NCI-H2196 treated with DMSO at 0.1 percent for 48 hours (cell line): ENCODE results near the gene NMNAT1.
"Not testable (repeated sequence)": the region's sequence is repeated elsewhere in the genome, so short reads cannot be mapped to it uniquely, and the experiment has no call there.

Source experiments
- DNase-seq: peaks from one replicate; lab custom pipeline; 2025; ENCODE audit not compliant: unreplicated experiment; lab: John Stamatoyannopoulos, UW

Gene NMNAT1

DNA sequence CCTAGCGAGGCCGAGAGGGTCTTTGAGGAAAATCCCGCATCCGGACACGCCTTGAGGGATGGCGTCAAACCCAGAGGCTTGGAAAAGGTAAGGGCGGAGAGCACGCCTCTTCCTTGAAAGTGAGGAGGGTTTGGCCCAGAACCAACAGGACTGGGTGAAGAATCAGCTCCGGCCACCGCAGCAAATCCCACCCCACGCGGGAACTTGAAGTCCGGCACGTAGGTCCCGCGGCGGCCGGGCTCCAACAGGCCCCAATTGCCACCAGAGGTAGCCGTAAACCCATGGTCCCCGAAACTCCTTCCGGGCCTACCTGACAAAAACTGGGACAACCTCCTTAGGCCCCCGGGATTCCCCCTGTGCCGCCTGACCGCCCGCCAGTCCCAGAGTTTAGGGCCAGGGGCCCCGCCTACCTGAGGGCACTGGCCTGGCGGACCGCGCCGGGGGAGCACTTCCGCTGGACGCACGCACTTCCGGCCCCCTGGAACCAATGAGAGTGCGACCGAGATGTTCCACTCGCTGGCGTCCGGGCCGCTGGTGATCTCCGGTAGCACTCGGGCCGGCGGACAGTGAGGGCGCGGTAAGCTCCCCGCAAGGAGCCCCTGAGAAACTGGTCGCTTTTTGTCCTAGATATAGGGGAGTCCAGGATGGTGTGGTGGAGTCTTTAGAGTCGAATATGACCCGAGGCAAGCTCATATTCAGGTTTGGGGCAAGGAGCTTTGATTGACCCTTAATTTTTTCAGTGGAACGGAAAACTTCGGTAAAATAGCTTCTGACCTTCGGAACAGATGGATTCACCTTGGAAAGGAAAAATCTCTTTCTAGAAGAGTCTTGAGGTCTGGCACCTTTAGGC is at the start of gene NMNAT1, which contains the start of gene LZIC:
Gene NMNAT1 (plus strand): TSS at position 537 of the 850 bp plus-strand sequence. CDS start 28,599 bp downstream, outside the sequence.
Gene LZIC (minus strand): TSS at position 453 of the 850 bp plus-strand sequence. CDS start 6,772 bp downstream, outside the sequence.
- DNase-seq, result peak; percentile 87

DNA sequence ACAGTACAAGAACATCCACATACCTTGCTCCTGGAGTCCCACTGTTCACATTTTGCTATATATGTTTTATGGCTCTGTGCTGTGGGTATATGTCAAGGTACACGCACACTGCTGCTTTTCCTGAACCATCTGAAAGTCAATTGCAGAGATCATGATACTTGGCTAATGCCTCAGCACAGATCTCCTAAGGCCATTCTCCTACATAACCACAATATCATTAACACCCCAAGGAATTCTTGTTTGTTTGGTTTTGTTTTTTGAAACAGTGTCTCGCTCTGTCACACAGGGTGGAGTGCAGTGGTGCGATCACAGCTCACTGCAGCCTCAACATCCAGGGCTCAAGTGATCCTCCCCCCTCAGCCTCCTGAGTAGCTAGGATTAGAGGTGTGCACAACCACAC is 49.2 kb upstream of the NMNAT1 start:
- no peak for DNase-seq

DNA sequence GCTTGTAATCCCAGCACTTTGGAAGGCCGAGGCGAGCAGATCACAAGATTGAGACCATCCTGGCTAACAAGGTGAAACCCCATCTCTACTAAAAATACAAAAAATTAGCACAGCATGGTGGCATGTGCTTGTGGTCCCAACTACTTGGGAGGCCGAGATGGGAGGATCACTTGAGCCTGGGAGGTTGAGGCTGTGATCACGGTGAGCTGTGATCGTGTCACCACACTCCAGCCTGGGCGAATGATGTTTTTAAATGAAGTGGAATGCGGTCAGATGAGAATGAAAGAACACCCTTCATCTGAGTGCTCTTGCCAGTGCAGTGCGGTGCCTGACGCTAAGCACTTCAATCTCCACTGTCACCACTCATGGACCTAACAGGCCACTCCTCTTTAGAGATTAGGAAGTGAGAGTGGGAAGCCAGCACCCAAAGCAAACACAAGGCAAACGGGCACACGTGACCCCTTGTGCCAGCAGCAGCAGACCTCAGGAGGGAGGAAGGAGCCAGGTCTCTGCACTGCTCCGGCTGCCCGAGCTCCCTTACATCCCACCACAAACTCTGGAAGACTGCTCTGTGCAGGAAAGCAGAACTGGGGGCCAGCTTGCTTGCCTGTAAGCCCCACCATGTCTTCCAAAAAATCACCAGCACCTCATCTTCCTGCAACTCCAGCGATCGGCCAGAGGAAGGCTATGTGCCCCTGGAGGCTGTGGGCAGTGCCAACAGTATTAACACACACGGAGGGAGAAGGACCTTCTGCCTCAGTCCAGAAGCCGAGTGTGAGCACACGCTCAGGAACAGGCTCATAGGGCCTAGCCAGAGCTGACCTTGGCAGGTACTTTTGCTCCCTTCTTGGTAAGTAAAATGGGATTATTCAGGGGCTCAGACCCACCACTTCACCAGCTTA is 42.9 kb upstream of the NMNAT1 start:
- DNase-seq, result peak; percentile 86

DNA sequence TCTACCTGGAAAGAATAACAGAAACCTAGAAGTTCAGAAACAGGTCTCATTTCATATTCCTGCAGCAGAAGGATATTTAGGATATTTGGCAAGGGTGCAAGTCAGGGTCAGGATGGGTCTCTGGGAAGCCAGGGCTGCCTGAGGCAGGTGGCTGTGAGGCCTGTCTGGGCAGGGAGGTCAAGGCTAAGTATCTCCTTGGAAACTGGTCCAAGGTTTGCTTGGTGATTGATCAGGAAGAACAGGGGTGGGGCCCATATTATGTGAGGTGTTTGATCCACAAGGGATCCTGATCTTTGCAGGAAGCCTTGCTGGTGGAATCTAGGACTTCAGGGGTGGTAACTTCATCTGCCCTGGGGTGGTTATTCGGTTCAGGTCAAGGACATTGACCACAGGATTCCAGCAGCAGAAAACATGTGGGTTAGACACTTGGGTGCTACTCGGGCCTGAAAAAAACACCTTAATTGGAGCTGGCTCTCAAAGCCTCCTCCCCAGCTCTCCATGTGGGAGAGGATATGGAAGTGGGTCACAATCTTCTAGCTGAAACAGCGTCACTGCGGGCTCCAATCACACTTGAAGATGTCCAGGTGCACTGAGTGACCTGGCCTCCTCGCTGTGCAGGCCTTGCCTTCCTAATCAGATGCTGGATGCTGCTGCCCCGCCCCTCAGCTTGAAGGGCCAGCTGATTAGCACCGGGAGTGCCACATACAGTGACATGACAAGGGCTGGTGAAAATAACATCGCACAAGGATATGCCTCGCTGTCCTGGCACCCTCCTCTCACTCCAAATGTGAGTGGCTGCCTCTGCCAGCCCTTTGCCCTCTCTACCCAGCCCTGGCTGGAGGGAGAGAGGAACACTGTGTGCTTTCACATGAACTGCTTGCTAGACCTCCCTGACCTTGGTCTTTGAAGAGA is 41.9 kb upstream of the NMNAT1 start:
- no peak for DNase-seq

DNA sequence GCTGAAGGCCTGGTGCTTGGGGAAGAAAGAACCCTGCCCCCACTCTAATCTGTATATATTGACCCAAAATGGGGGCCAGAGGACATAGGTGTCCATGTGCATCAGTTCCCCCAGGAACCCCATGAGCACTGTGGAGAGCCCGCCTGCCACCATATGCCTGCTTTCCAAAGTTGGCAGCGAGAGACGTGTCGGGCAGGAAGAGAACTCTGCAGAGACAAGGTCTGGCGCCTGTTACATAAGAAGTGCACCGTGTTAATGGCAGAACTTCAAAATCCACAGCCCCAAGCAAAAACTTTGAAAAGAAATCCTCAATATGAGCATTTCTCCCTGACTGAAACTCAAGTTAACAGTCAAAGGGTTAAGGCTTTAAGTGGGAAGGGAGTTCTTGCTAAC is 41.2 kb upstream of the NMNAT1 start:
- no peak for DNase-seq

DNA sequence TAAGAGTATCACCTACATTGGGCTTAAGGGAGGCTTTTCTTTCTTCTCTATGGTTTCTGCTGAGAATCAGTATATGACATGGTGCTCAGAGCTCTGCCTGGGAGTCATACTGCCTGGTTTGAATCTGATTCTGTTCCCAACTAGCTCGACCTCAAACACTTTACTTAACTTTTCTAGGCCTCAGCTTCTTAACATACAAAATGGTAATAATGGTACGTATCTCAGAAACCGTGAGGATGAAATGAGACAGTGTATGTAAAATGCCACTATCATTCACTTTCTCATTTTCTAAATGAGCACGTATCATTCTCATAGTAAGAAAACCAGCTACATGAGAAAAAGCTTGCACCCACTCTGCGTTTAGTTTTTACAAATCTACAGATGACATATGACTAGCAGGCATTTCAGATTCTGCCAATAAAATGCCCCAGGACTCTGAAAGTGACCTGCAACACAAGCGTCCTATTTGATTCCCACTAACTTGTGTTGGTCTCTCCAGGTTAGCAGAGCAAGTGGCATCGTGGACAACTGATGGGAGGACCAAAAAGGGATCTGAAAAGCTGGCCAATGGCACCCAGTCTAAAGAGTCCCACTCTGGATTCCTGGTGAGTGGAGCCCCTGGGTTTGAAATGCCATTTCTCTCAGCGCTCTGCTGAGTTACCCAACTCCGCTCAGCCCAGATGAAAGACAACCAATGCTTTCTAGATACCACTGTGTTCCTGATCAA is 39.3 kb upstream of the NMNAT1 start:
- DNase-seq, result no peak

DNA sequence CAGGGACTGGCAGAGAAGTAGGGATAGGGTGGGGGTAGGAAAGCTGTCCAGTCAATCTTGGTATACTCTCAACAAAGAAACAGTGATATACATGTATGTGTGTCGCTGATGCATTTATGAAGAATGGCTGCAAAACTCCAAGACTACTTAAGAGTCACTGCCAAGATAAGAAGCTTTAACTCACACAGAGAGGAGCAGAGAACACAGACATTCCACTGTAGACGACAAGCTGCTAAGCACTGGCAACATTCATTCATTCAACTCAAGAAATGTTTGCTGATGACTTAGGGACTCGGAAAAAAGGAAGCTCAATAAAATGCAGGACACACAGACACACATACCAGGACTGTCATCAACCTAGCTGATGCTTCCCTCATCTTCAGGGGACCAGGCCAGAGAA is 38.7 kb upstream of the NMNAT1 start:
- no peak for DNase-seq

DNA sequence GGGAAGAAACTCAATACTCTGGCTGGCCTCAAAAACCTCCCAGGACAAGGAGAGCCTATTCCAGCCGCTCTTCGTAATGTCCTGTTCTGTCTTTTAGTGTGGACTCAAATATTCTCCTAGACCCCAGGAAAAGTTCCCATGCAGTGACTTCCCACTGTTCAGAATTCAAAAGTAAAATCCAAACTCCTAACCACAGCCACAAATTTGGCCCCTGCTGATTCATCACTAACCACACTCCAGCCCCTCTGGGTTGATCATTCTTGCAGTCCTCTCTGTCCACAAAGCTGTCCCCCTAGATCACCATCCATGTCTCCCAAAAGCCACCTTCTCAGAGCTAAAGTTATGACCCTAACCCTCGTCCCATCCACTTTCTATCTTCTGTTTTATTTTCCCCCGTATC is 38.3 kb upstream of the NMNAT1 start:
- no peak for DNase-seq

DNA sequence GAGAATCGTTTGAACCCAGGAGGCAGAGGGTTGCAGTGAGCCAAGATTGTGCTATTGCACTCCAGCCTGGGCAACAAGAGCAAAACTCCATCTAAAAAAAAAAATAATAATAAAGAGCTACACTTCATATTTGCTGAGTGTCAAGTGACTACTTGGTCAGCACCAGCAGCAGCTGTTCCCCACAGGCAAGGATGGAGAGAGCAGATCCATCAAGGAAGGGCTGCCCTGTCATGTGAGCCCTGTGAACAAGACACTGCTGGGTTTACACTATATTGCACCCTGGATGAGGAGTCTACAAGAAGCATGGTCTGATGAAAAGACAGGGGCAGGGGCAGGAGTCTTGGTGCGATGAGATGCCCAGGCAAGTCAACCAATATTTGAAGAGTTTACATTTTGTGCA is 36.8 kb upstream of the NMNAT1 start:
- no peak for DNase-seq

DNA sequence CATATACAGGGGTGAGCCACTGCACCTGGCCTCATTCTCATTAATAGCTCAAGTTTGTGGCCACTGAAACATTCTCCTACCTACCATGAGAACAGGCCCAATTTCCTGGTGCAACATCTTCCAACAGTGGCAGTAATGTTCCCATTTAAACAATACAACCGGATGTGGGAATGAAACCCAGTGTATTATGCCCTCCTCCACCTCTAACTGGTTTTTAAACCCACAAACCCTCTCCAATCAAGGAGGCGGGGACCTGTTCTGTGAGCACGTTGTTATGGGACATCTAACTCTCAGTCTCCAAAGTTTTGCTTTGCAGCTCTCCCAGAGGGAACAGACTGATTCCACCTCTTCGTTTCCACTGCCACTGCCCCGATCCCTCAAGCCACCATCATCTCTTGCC is 35.8 kb upstream of the NMNAT1 start:
- DNase-seq, result no peak

DNA sequence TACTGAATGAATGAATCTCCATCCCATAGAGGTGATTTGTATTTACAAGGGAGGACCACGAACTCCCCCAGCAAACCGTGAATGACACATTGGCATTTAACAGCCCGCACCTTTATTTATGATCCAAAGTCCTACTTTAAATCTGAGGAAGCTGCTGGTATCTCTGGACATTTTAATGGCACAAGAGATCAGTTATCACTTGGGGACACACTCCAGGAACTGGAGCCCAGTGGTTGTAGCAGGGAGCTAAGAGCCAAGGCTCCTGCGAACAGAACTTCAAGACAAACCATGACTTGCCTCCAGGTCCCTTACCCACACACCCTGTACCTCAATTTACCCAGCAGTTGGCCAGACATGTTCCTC is 34.4 kb upstream of the NMNAT1 start:
- DNase-seq, result no peak

DNA sequence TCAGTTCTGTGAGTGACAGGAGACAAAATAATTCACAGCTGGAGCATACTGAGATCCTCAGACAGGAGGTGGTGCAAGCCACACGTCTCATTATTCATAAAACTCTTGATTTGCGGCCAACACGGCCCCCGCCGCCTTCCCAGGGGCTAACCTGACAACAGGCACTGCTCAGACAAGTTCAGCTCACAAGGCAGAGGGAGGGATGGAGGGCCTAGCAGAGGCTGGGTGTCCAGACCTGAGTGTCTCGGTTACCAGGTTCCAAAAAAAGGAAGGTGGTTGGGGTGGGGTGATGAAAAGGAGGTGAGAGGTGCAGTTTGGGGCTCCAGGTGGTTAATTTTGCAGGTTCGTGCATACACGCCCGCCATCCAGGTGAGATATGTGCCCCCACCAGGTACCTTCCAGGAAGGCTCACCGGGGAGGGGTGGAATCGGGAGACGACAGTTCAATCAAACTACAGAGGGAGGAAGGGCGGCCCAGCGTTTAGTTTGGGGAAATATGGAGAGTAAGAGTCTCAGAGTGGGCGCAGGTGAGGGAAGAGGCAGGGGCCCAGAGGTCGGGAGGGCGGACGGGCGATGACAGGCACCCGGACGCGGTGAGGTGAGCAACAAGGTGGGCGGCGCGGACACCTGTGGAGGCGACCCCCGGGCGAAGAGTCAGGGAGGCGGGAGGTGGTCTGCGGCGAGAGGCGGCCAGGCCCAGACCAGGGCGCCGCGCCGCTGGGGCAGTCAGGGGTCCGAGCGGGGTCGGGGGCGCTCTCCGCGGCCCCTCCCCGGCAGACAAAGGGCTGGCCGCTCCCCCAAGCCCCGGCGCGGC is 33.8 kb upstream of the NMNAT1 start:
- no peak for DNase-seq

DNA sequence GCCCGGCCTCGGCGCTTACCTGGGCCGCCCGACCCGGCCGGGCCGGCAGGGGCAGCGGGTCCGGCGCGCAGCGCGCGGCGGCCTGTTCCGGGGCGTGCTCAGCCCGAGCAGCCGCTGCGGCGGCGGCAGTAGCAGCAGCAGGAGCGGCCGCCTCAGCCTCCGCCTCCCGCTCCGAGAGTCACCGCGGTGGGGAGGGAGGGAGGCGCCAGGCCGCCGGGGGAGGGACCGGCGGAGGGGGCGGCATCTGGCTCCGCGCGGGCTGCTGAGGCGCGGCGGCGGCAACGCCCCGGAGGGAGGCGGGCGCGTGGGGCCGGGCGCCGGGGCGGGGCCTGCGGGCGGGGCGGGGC is 33.2 kb upstream of the NMNAT1 start, which contains the start of gene CTNNBIP1:
Gene CTNNBIP1 (minus strand): TSS at position 194 of the 347 bp plus-strand sequence. CDS start 38,205 bp downstream, outside the sequence.
- peak; percentile 98 for DNase-seq

DNA sequence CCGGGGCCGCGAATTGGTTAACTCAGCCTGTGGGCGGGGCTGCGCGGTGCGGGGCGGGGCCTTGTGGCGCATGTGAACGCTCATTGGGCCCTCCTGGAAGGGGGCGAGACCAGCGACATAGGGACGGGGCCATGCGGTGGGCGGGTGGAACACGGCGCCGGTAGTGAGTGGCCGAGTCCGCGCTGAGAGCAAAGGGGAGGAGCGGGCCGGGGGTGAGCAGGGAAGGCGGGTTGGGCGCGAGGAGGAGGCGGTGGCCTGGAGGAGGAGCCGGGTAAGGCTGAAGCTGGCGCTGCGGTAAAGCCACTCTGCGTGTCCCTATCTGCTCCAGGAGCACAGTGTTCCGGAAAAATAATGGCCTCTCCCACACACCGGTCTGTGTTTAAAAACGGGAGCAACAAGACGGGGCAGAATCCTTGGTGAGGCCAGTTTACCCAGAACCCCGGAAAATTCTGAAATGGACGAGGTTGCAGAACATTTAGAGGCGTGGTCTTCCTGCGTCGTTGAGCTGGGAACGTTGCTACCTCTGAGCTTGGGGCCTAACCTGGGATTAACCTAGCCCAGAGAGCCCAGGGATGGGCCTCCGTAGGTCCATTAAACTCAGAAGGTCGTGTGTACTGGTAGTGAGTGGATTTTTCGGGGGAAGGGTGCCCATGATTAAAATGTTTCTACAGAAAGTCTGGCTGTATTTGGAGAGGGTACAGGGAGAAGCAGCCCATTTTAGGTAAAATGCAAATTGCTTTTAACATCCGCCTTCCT is 32.7 kb upstream of the NMNAT1 start:
- DNase-seq, result peak; percentile 98

DNA sequence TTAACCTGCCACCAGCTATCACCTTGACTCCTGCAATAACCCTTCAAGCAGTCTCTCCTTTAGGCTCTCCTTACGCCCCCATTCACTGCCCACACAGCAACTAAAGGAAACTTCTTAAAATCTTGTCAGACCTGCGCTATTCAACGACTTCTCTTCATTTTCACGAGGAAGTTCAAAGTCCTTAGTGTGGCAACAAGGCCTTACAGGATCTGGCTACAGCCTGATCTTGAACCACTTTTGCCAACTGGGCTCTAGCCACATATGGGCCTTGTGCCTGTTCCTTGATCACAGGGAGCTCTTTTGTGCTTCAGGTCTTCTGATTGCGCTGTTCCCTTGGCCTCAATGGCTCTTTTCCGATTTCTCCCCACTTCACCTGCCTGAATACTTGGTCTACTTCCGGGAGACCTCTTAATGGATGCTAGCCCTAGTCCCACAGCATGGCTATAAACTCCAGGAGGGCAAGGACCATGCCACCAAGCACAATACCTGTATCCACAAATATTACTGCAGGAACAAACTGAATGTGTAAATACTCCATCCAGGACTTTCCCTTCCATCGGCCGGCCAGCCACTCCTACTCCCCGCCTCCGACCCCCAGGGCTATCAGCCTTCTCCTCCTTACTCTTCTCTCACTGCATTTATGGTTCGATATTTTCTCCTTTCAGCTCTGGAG is 30.9 kb upstream of the NMNAT1 start:
- DNase-seq, result no peak

DNA sequence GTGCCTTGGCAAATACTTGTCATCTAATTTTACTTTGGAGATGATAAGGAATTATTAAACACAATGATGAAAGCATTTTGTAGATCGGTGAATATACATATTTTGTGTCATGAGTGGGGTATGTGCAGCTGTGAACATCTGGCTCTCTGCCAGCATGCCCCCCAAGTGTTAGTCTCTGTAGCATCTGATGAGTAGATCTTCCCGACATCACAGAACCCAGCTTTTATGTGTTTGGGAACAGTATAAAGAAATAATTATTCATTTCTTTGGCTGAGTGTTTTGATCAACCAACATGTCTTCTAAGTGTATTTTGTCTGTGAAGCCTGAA is 28.7 kb upstream of the NMNAT1 start:
- no peak for DNase-seq

DNA sequence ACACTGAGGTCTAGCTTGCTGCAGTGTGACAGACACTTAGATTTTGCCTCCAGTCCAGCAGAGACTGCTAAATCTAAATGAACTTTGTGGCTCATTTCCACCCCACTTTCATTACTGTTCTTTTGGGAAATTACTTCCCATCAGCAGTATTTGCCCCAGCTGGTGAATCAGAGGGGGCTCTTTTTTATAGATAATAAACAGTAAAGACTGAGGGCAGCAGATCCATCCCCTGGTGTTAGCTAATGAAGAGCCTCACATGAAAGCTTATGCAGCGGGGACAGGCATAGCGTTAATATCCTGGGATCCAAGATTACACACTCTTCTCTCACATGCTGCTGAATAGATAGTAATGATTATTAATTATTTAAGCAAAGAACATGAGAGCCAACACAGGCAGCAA is 26.8 kb upstream of the NMNAT1 start:
- no peak for DNase-seq

DNA sequence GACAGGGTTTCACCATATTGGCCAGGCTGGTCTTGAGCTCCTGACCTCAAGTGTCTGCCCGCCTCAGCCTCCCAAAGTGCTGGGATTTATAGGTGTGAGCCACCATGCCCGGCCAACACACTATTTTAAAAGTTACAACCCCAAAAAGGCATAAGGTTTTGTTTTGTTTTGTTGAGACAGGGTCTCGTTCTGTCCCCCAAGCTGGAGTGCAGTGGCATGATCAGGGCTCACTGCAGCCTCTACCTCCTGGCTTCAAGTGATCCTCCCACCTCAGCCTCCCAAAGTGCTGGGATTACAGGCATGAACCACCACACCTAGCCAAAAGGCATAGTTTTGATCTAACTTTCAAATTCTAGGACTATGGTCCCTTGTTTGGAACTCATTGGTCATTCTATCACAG is 25.8 kb upstream of the NMNAT1 start:
- DNase-seq, result not testable (repeated sequence)
